Neural cell (in vitro differentiated cells): ENCODE data around the gene SPATS2L. TPM values are rescaled to one million over a fixed set of nuclear protein-coding genes. Genes with fewer than 3 reads are reported as not detected.

ENCODE experiments used
- H2AFZ ChIP-seq: fragments of 200-600, 300-800 bp; sonication (generic), shearing (Covaris generic); 2 replicates; pipeline ENCODE4 v1.6.0; 2014; ENCODE audit warnings: low read depth, mild to moderate bottlenecking, antibody characterized with exemption, low read length, moderate library complexity
- H3F3A ChIP-seq: fragments of 200-600 bp; shearing (Covaris generic); 2 replicates; pipeline ENCODE4 v1.6.1; 2016; ENCODE audit warnings: mild to moderate bottlenecking, moderate library complexity, mixed read lengths, antibody characterized with exemption, low read length; ENCODE audit not compliant: insufficient read depth, poor library complexity, severe bottlenecking
- H3K27ac ChIP-seq: fragments of 200-600, 300-800 bp; sonication (generic), shearing (Covaris generic); 2 replicates; pipeline ENCODE4 v1.5.1; 2014; ENCODE audit warnings: mild to moderate bottlenecking, low read length, moderate library complexity
- H3K27me3 ChIP-seq: fragments of 300-800, 200-600 bp; sonication (generic), shearing (Covaris generic); 2 replicates; pipeline ENCODE4 v1.6.0; 2014; ENCODE audit warnings: mild to moderate bottlenecking, low read depth, low read length, moderate library complexity; ENCODE audit not compliant: insufficient read depth
- H3K36me3 ChIP-seq: fragments of 300-800, 200-600 bp; sonication (generic), shearing (Covaris generic); 2 replicates; pipeline ENCODE4 v1.5.1; 2014; ENCODE audit warnings: mild to moderate bottlenecking, antibody characterized with exemption, low read length, moderate library complexity; ENCODE audit not compliant: insufficient read depth
- H3K4me2 ChIP-seq: fragments of 300-800, 200-600 bp; sonication (generic), shearing (Covaris generic); 2 replicates; pipeline ENCODE4 v1.6.0; 2014; ENCODE audit warnings: mild to moderate bottlenecking, low read length
- H3K4me3 ChIP-seq: fragments of 300-800, 200-600 bp; sonication (generic), shearing (Covaris generic); 2 replicates; pipeline ENCODE4 v1.5.1; 2014; ENCODE audit warnings: mild to moderate bottlenecking, low read length, moderate library complexity
- H3K79me2 ChIP-seq: fragments of 200-600 bp; shearing (Covaris generic); replicated peaks from 2 replicates; pipeline ENCODE4 v1.6.0; 2014; ENCODE audit warnings: mild to moderate bottlenecking, low read length, moderate library complexity; ENCODE audit not compliant: insufficient read depth
- H3K9ac ChIP-seq: fragments of 300-800, 200-600 bp; sonication (generic), shearing (Covaris generic); 2 replicates; pipeline ENCODE4 v1.6.1; 2016; ENCODE audit warnings: mild to moderate bottlenecking, low read length, mixed read lengths
- H3K9me2 ChIP-seq: fragments of 200-600 bp; shearing (Covaris generic); 2 replicates; pipeline ENCODE4 v1.6.1; 2016; ENCODE audit warnings: mild to moderate bottlenecking, low read length, mixed read lengths; ENCODE audit not compliant: insufficient read depth
- H3K9me3 ChIP-seq: fragments of 200-600, 300-800 bp; sonication (generic), shearing (Covaris generic); 2 replicates; pipeline ENCODE4 v1.6.1; 2016; ENCODE audit warnings: mild to moderate bottlenecking, mixed run types, low read length, moderate library complexity, mixed read lengths
- H4K20me1 ChIP-seq: fragments of 200-600 bp; shearing (Covaris generic); 2 replicates; pipeline ENCODE4 v1.6.1; 2016; ENCODE audit warnings: mild to moderate bottlenecking, mixed run types; ENCODE audit not compliant: insufficient read depth
- EP300 ChIP-seq: fragments of 450-650 bp; conservative IDR thresholded peaks from 2 replicates; pipeline ENCODE4 v1.6.1; 2014; ENCODE audit warnings: antibody characterized with exemption, mild to moderate bottlenecking, moderate library complexity; ENCODE audit not compliant: poor library complexity, severe bottlenecking
- EZH2 ChIP-seq: fragments of 200-600, 300-800 bp; shearing (Covaris generic), sonication (generic); IDR thresholded peaks from 2 replicates; pipeline ENCODE4 v1.6.1; 2014; ENCODE audit warnings: antibody characterized with exemption, low read length, borderline replicate concordance, mild to moderate bottlenecking; ENCODE audit not compliant: insufficient read depth, poor library complexity, severe bottlenecking
- MXI1 ChIP-seq: fragments of 450-650 bp; conservative IDR thresholded peaks from 2 replicates; pipeline ENCODE4 v1.6.1; 2014; ENCODE audit warnings: antibody characterized with exemption, mild to moderate bottlenecking; ENCODE audit not compliant: poor library complexity, severe bottlenecking
- POLR2AphosphoS5 ChIP-seq: IDR thresholded peaks from 2 replicates; pipeline ENCODE4 v1.6.1; 2012
- RAD21 ChIP-seq: fragments of 450-650 bp; conservative IDR thresholded peaks from 2 replicates; pipeline ENCODE4 v1.6.1; 2014; ENCODE audit warnings: antibody characterized with exemption, mild to moderate bottlenecking, moderate library complexity
- SMC3 ChIP-seq: fragments of 450-650 bp; conservative IDR thresholded peaks from 2 replicates; pipeline ENCODE4 v1.6.1; 2014; ENCODE audit warnings: antibody characterized with exemption, mild to moderate bottlenecking, moderate library complexity; ENCODE audit not compliant: poor library complexity
- TAF1 ChIP-seq: IDR thresholded peaks from 2 replicates; pipeline ENCODE4 v1.6.1; 2012; ENCODE audit warnings: low read depth
- polyA plus RNA-seq: library from polyadenylated mRNA; depleted of rRNA; stranded (reverse); fragments of >200 nt; gene quantifications from 2 replicates; pipeline ENCODE4 v1.2.3, GENCODE V29; 2014
- TF ChIP-seq, protein P1 (sequence below): fragments of 450-650 bp; IDR thresholded peaks from 2 replicates; pipeline ENCODE4 v1.5.1; 2014; ENCODE audit warnings: antibody characterized with exemption, mild to moderate bottlenecking, moderate library complexity; ENCODE audit not compliant: poor library complexity, severe bottlenecking
- TF ChIP-seq, protein P2 (sequence below): IDR thresholded peaks from 2 replicates; pipeline ENCODE4 v1.6.1; 2012; ENCODE audit warnings: borderline replicate concordance

The SPATS2L gene
- polyA plus RNA-seq, 1 donor from 2014 or later: 8.5 TPM

GRCh38 chr2:200258881-200259576 lies 47.5 kb upstream of the SPATS2L start:
- Histone ChIP-seq H3K27me3 (no peaks in the 10 kb centered on the region), H3K9me3 (no peaks in the 10 kb centered on the region), H3K9ac (no peak overlapping the region), H3F3A (no peaks in the 10 kb centered on the region), H3K4me3 (no peak overlapping the region), H3K79me2 (no peaks in the 10 kb centered on the region), H3K27ac (no peak overlapping the region), H3K36me3 (no peaks in the 10 kb centered on the region), H2AFZ (no peak overlapping the region), H3K4me2 (no peak overlapping the region), H3K9me2 (no peaks in the 10 kb centered on the region), H4K20me1 (no peaks in the 10 kb centered on the region)
- TF ChIP-seq EZH2 (no peak), MXI1 (no peak), EP300 (no peak), TAF1 (no peak), SMC3 (no peak), RAD21 (no peak), POLR2AphosphoS5 (no peak)
- TF ChIP-seq, protein P1, sequence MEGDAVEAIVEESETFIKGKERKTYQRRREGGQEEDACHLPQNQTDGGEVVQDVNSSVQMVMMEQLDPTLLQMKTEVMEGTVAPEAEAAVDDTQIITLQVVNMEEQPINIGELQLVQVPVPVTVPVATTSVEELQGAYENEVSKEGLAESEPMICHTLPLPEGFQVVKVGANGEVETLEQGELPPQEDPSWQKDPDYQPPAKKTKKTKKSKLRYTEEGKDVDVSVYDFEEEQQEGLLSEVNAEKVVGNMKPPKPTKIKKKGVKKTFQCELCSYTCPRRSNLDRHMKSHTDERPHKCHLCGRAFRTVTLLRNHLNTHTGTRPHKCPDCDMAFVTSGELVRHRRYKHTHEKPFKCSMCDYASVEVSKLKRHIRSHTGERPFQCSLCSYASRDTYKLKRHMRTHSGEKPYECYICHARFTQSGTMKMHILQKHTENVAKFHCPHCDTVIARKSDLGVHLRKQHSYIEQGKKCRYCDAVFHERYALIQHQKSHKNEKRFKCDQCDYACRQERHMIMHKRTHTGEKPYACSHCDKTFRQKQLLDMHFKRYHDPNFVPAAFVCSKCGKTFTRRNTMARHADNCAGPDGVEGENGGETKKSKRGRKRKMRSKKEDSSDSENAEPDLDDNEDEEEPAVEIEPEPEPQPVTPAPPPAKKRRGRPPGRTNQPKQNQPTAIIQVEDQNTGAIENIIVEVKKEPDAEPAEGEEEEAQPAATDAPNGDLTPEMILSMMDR: no peak
- TF ChIP-seq, protein P2, sequence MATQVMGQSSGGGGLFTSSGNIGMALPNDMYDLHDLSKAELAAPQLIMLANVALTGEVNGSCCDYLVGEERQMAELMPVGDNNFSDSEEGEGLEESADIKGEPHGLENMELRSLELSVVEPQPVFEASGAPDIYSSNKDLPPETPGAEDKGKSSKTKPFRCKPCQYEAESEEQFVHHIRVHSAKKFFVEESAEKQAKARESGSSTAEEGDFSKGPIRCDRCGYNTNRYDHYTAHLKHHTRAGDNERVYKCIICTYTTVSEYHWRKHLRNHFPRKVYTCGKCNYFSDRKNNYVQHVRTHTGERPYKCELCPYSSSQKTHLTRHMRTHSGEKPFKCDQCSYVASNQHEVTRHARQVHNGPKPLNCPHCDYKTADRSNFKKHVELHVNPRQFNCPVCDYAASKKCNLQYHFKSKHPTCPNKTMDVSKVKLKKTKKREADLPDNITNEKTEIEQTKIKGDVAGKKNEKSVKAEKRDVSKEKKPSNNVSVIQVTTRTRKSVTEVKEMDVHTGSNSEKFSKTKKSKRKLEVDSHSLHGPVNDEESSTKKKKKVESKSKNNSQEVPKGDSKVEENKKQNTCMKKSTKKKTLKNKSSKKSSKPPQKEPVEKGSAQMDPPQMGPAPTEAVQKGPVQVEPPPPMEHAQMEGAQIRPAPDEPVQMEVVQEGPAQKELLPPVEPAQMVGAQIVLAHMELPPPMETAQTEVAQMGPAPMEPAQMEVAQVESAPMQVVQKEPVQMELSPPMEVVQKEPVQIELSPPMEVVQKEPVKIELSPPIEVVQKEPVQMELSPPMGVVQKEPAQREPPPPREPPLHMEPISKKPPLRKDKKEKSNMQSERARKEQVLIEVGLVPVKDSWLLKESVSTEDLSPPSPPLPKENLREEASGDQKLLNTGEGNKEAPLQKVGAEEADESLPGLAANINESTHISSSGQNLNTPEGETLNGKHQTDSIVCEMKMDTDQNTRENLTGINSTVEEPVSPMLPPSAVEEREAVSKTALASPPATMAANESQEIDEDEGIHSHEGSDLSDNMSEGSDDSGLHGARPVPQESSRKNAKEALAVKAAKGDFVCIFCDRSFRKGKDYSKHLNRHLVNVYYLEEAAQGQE: no peak

GRCh38 chr2:200259577-200259957 lies 46.9 kb upstream of the SPATS2L start:
- no peaks in the 10 kb centered on the region for H4K20me1 ChIP-seq
- no peak overlapping the region for H3K4me2 ChIP-seq
- H3K4me3 ChIP-seq: no peak overlapping the region
- no peak for TF ChIP-seq EP300
- TF ChIP-seq SMC3: no peak
- TF ChIP-seq, protein P2: no peak
- TF ChIP-seq TAF1: no peak
- TF ChIP-seq POLR2AphosphoS5: no peak
- TF ChIP-seq MXI1: no peak
- no peak for TF ChIP-seq EZH2
- TF ChIP-seq, protein P1: no peak
- no peak for TF ChIP-seq RAD21
- no peaks in the 10 kb centered on the region for H3K9me3 ChIP-seq
- no peaks in the 10 kb centered on the region for H3K9me2 ChIP-seq
- H3K79me2 ChIP-seq: no peaks in the 10 kb centered on the region
- H3F3A ChIP-seq: no peaks in the 10 kb centered on the region
- no peak overlapping the region for H2AFZ ChIP-seq
- no peaks in the 10 kb centered on the region for H3K27me3 ChIP-seq
- H3K9ac ChIP-seq: no peak overlapping the region
- H3K36me3 ChIP-seq: no peaks in the 10 kb centered on the region
- no peak overlapping the region for H3K27ac ChIP-seq
